SU-DHL-6 (cell line): ENCODE data around the gene CD1B.

Source experiments
- EZH2phosphoT487 ChIP-seq: fragments of 200-600 bp; sonication (generic), shearing (Covaris generic); conservative IDR thresholded peaks from 2 replicates; pipeline ENCODE4 v1.6.1; 2018; ENCODE audit warnings: mild to moderate bottlenecking, antibody characterized with exemption, low read length, moderate library complexity, mixed read lengths
- TF ChIP-seq, protein P1 (sequence below): fragments of 200-600 bp; sonication (generic); IDR thresholded peaks from one replicate; pipeline ENCODE4 v1.5.1; 2017; ENCODE audit warnings: antibody characterized with exemption, mild to moderate bottlenecking, low read length, moderate library complexity; ENCODE audit not compliant: insufficient read depth, poor library complexity, severe bottlenecking

DNA sequence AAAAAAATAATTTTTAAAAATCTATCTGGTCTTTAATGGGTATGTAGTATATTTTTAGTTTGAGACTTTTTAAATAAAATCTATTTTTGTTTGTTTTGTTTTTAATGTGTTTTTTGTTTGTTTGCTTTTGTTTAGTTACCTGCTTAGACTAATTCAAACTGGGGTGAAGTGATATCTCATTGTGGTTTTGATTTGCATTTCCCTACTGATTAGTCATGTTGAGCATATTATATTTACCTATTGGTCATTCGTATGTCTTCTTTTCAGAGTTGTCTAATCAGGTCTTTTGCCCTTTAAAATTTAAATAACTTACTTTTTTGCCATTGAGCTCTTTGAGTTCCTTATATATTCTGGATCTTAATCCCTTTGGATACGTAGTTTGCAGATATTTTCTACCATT, 20.3 kb downstream of the CD1B start:
- TF ChIP-seq, protein P1, sequence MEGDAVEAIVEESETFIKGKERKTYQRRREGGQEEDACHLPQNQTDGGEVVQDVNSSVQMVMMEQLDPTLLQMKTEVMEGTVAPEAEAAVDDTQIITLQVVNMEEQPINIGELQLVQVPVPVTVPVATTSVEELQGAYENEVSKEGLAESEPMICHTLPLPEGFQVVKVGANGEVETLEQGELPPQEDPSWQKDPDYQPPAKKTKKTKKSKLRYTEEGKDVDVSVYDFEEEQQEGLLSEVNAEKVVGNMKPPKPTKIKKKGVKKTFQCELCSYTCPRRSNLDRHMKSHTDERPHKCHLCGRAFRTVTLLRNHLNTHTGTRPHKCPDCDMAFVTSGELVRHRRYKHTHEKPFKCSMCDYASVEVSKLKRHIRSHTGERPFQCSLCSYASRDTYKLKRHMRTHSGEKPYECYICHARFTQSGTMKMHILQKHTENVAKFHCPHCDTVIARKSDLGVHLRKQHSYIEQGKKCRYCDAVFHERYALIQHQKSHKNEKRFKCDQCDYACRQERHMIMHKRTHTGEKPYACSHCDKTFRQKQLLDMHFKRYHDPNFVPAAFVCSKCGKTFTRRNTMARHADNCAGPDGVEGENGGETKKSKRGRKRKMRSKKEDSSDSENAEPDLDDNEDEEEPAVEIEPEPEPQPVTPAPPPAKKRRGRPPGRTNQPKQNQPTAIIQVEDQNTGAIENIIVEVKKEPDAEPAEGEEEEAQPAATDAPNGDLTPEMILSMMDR = no peak
- no peak for TF ChIP-seq EZH2phosphoT487
